Measurements from ENCODE around the gene CDC42EP3.

The CDC42EP3 gene

DNA sequence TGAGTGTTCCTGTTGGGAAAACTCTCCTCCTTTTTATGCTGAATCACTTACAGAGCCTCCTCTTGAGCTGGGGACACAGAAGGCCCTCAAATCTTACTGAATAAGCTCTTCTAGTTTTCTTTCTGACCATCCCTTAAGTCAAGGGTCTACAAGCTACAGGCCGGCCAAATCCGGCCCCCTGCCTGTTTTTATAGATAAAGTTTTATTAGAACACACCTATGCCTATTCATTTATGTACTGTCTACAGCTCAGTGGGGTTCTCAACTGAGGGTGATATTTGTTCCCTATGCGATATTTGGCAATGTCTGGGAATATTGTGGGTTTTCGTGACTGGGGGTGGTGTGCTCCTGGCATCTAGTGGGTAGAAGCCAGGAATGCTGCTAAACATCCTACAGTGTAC, 14.0 kb downstream of the CDC42EP3 start:
- Histone ChIP-seq H3K36me3 (ENCODE audit: control insufficient read depth in 1 of 2, insufficient read depth in 2 of 2, low read length in 2 of 2) (no peaks in the 10 kb centered on the region), H3K9ac (ENCODE audit: low read depth in 1 of 2, low read length in 2 of 2) (no peak overlapping the region), H3K9me3 (ENCODE audit: control insufficient read depth in 1 of 2, low read length in 2 of 2) (no peaks in the 10 kb centered on the region), H3K27ac (ENCODE audit: low read depth, low read length) (no peak overlapping the region), H3K27me3 (ENCODE audit: control insufficient read depth in 1 of 2, insufficient read depth in 2 of 2, low read length in 2 of 2) (no peaks in the 10 kb centered on the region), H3K4me1 (ENCODE audit: control insufficient read depth in 1 of 2, insufficient read depth in 2 of 2, low read length in 2 of 2) (peaks cover 16 to 38% of the 10 kb centered on the region in 2 donors), H3K4me3 (ENCODE audit: low read depth in 1 of 2, low read length in 2 of 2) (no peak overlapping the region)

DNA sequence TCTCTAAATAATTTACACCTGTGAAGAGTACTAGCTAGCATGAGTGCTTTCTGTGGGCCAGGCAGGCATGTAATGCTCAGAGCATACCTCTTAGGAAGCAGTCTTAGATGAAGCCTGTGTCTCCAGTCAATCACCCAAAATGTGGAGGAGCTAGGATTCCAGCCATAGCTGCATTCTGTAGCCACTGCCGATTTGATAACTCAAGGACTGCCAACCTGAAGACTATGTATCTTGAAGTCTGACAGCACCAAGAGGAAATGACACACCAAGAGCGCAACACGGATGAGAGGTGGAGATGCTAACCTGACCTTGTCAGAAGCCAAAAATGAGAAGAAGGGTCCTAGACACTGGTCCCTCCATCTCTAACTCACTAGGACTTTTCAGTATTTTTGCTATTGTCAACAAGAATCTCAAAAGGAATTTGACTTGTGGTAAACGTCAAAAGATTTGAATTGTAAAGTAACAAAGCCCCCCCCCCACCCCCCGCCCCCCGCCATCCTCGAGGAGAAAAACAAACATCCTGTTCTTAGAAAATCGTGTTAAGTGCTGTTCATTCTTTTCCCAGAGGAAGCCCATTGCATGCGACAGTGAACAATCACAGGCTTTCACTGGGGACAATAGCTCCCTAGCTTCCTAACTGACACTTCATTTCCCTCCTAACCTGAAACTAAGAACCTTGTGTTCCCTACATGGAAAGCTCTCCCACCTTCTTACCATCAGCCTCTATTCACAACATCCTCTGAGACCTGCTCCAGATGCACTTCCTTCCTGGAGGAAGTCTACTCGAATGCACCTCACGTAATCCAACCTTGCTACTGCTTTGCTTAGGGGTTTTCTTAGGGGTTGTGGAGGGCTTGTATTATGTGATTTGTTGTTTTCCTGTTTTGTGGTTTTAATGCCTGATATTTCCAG, 14.7 kb downstream of the CDC42EP3 start:
- Histone ChIP-seq H3K4me3 (ENCODE audit: low read depth in 1 of 2, low read length in 2 of 2) (no peak overlapping the region), H3K9ac (ENCODE audit: low read depth in 1 of 2, low read length in 2 of 2) (no peak overlapping the region), H3K9me3 (ENCODE audit: control insufficient read depth in 1 of 2, low read length in 2 of 2) (no peaks in the 10 kb centered on the region), H3K27me3 (ENCODE audit: control insufficient read depth in 1 of 2, insufficient read depth in 2 of 2, low read length in 2 of 2) (no peaks in the 10 kb centered on the region), H3K27ac (ENCODE audit: low read depth, low read length) (no peak overlapping the region), H3K36me3 (ENCODE audit: control insufficient read depth in 1 of 2, insufficient read depth in 2 of 2, low read length in 2 of 2) (no peaks in the 10 kb centered on the region), H3K4me1 (ENCODE audit: control insufficient read depth in 1 of 2, insufficient read depth in 2 of 2, low read length in 2 of 2) (peaks cover 20 to 38% of the 10 kb centered on the region in 2 donors)

DNA sequence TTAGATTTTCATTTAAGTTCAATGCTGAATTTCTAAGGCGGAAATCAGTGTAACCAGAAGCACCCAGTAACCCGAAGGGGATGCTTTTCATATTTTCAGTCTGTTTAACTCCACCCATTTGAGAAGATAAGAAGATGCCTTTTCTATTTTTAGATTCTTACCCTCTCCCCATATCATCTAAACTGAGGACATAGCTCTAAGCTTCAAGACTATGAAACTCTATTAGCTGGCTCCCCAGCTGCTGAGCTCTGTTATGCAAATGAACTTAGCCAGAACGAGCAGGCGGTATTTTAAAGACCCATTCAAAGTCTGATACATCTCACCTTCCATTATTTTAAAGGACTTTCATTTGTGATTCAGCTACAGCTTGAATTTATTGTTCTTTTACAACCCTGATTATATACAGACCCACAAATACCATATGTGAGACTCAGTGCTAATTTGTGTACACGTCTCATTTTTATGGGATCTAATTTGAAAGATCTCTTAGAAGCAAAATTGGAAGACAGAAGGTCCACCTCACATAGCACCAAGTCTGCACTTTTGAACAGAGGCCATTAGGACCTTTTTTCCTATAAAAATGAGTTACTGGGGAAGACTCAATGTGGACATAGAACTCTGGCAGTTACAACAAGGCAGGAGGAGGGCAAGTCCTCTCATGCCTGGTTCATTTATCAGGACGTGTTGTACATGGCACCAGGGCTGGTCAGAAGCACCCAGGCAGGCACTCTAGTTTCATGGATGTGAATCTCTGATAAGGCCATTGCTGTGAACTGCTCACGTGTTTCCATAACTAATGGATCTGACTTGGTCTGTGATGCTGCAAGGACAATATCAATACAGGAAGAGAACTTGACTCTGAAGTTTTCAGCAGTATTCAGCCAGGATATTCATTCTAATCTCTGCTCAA, 16.3 kb downstream of the CDC42EP3 start:
- H3K36me3 ChIP-seq (ENCODE audit: control insufficient read depth in 1 of 2, insufficient read depth in 2 of 2, low read length in 2 of 2) = no peaks in the 10 kb centered on the region
- H3K27me3 ChIP-seq (ENCODE audit: control insufficient read depth in 1 of 2, insufficient read depth in 2 of 2, low read length in 2 of 2) = no peaks in the 10 kb centered on the region
- H3K9me3 ChIP-seq (ENCODE audit: control insufficient read depth in 1 of 2, low read length in 2 of 2) = no peaks in the 10 kb centered on the region
- H3K4me1 ChIP-seq (ENCODE audit: control insufficient read depth in 1 of 2, insufficient read depth in 2 of 2, low read length in 2 of 2) = peaks cover 20 to 38% of the 10 kb centered on the region in 2 donors
- no peak overlapping the region for H3K27ac ChIP-seq (ENCODE audit: low read depth, low read length)
- H3K9ac ChIP-seq (ENCODE audit: low read depth in 1 of 2, low read length in 2 of 2) = no peak overlapping the region
- no peak overlapping the region for H3K4me3 ChIP-seq (ENCODE audit: low read depth in 1 of 2, low read length in 2 of 2)

DNA sequence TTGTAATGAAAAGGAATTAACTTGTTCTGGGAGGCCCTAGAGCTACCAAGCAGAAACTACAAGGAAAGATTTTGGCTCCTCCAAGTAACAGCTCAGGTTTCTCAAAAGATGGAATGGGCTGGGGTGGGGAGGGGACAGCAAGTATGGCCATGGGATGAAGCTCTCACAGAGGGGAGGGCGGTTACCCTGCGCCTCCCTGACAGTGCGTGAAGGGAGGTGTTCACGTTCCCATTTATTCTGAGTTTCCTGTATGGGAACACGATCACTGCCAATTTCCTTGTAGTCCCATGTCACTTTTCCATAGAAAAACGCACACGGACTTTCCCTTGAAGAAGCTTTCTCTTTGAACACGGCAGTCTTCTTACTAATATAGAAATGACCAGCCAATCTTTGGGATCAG, 17.0 kb downstream of the CDC42EP3 start:
- H3K27ac ChIP-seq (ENCODE audit: low read depth, low read length) = no peak overlapping the region
- H3K9me3 ChIP-seq (ENCODE audit: control insufficient read depth in 1 of 2, low read length in 2 of 2) = no peaks in the 10 kb centered on the region
- H3K27me3 ChIP-seq (ENCODE audit: control insufficient read depth in 1 of 2, insufficient read depth in 2 of 2, low read length in 2 of 2) = no peaks in the 10 kb centered on the region
- H3K36me3 ChIP-seq (ENCODE audit: control insufficient read depth in 1 of 2, insufficient read depth in 2 of 2, low read length in 2 of 2) = no peaks in the 10 kb centered on the region
- H3K4me3 ChIP-seq (ENCODE audit: low read depth in 1 of 2, low read length in 2 of 2) = no peak overlapping the region
- no peak overlapping the region for H3K9ac ChIP-seq (ENCODE audit: low read depth in 1 of 2, low read length in 2 of 2)
- H3K4me1 ChIP-seq (ENCODE audit: control insufficient read depth in 1 of 2, insufficient read depth in 2 of 2, low read length in 2 of 2) = peaks cover 20 to 37% of the 10 kb centered on the region in 2 donors

DNA sequence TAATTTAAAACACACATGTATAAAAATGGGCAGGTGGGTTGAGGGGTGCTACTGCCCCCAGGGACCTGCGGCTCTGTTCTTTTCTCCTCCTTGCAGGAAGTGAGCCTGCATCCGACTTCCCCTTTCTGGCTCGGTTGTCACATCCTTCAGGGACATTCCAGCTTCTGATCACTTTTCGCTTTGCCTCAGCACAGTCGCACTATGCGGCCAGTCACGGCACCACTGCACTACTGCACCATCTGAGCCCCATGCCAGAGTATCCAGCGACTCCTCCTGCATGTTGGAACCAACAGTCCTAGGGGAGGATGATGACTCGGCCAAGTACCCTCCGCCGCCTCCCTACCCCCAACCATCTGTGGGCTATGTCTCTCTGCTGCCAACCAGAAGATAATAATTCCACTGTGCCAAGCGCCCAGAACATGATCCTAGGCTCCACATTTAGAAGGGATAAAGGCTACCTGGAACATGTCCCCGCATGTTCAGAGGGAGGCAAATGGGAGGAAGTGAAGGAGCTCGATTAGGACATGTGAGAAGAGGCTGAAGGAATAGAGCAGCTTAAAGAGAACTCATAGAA, 17.6 kb downstream of the CDC42EP3 start:
- Histone ChIP-seq H3K9ac (ENCODE audit: low read depth in 1 of 2, low read length in 2 of 2) (peak overlapping the region in 1 of 2 donors; percentile 14), H3K27me3 (ENCODE audit: control insufficient read depth in 1 of 2, insufficient read depth in 2 of 2, low read length in 2 of 2) (no peaks in the 10 kb centered on the region), H3K27ac (ENCODE audit: low read depth, low read length) (peak overlapping the region; percentile 39), H3K4me1 (ENCODE audit: control insufficient read depth in 1 of 2, insufficient read depth in 2 of 2, low read length in 2 of 2) (peaks cover 20 to 33% of the 10 kb centered on the region in 2 donors), H3K4me3 (ENCODE audit: low read depth in 1 of 2, low read length in 2 of 2) (no peak overlapping the region), H3K9me3 (ENCODE audit: control insufficient read depth in 1 of 2, low read length in 2 of 2) (no peaks in the 10 kb centered on the region), H3K36me3 (ENCODE audit: control insufficient read depth in 1 of 2, insufficient read depth in 2 of 2, low read length in 2 of 2) (no peaks in the 10 kb centered on the region)

DNA sequence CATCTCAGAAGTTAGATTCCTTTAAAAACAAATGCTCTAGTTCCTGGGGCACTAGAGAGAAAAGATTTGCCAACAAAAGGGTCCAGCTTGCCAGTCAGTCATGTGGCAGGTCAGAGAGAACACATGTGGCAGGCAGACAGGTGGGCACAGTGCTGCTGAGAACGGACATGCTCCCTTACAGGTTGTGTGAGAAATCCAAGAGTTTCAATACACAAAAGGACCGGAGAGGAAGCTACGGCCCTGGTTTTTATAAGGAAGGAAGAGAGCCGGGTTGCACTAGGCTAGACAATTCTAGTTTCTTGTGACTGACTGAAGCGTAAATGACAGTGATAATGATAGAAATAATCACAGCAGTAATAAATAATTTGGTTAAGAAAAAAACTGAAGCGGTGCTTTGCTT, 18.3 kb downstream of the CDC42EP3 start:
- Histone ChIP-seq H3K9me3 (ENCODE audit: control insufficient read depth in 1 of 2, low read length in 2 of 2) (no peaks in the 10 kb centered on the region), H3K27ac (ENCODE audit: low read depth, low read length) (no peak overlapping the region), H3K4me3 (ENCODE audit: low read depth in 1 of 2, low read length in 2 of 2) (no peak overlapping the region), H3K36me3 (ENCODE audit: control insufficient read depth in 1 of 2, insufficient read depth in 2 of 2, low read length in 2 of 2) (no peaks in the 10 kb centered on the region), H3K9ac (ENCODE audit: low read depth in 1 of 2, low read length in 2 of 2) (no peak overlapping the region), H3K4me1 (ENCODE audit: control insufficient read depth in 1 of 2, insufficient read depth in 2 of 2, low read length in 2 of 2) (peaks cover 27 to 41% of the 10 kb centered on the region in 2 donors), H3K27me3 (ENCODE audit: control insufficient read depth in 1 of 2, insufficient read depth in 2 of 2, low read length in 2 of 2) (no peaks in the 10 kb centered on the region)

DNA sequence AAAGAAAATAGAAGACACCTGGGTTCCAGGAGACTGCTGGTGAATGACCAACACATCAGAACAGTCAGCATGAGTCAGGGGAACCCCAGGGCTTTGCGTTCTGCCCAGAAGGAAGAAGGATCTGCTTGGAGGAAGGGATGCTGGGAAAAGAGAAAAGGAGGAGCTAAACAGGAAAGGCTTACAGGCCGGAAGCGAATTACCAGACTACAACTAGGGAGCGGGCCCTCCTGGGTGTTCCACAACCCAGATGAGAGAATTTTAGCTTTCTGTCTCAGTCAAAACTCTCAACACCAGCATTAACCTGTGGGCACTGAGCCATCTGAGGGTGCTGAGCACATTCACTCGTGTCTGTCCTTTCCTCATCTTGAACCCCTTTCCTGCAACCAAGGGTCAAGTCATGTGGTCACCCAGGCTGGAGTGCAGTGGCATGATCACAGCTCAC, 19.2 kb downstream of the CDC42EP3 start:
- no peak overlapping the region for H3K4me3 ChIP-seq (ENCODE audit: low read depth in 1 of 2, low read length in 2 of 2)
- H3K9me3 ChIP-seq (ENCODE audit: control insufficient read depth in 1 of 2, low read length in 2 of 2) = no peaks in the 10 kb centered on the region
- no peak overlapping the region for H3K27ac ChIP-seq (ENCODE audit: low read depth, low read length)
- H3K9ac ChIP-seq (ENCODE audit: low read depth in 1 of 2, low read length in 2 of 2) = no peak overlapping the region
- H3K36me3 ChIP-seq (ENCODE audit: control insufficient read depth in 1 of 2, insufficient read depth in 2 of 2, low read length in 2 of 2) = no peaks in the 10 kb centered on the region
- peaks cover 30 to 42% of the 10 kb centered on the region in 2 donors for H3K4me1 ChIP-seq (ENCODE audit: control insufficient read depth in 1 of 2, insufficient read depth in 2 of 2, low read length in 2 of 2)
- H3K27me3 ChIP-seq (ENCODE audit: control insufficient read depth in 1 of 2, insufficient read depth in 2 of 2, low read length in 2 of 2) = no peaks in the 10 kb centered on the region

DNA sequence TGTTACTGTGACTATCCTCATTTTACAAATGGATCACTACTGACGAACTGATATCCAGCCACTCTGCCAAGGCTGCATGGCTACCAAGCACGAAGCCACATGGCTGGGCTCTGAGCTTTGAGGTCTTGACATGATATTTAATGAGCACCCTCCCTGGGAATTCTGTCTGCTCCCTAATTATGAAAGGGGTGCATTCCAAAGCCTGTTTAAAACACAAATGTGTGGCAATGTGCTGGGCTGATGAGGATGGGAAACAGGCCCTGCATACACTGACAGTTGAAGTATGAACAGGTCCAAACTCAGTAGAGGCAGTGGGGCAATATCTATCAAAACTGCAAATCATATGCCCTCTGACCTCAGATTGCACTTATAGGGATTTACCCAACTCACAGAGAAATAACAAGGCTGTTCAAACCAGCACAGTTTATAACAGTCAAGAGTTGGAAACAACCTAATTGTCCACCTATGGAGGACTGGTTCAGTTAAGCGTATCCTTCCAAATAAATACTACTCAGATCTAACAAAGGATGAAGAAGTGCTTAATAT, 20.8 kb downstream of the CDC42EP3 start:
- peaks cover 0 to 5% of the 10 kb centered on the region in 2 donors for H3K36me3 ChIP-seq (ENCODE audit: control insufficient read depth in 1 of 2, insufficient read depth in 2 of 2, low read length in 2 of 2)
- no peaks in the 10 kb centered on the region for H3K27me3 ChIP-seq (ENCODE audit: control insufficient read depth in 1 of 2, insufficient read depth in 2 of 2, low read length in 2 of 2)
- no peaks in the 10 kb centered on the region for H3K9me3 ChIP-seq (ENCODE audit: control insufficient read depth in 1 of 2, low read length in 2 of 2)
- no peak overlapping the region for H3K27ac ChIP-seq (ENCODE audit: low read depth, low read length)
- no peak overlapping the region for H3K9ac ChIP-seq (ENCODE audit: low read depth in 1 of 2, low read length in 2 of 2)
- H3K4me3 ChIP-seq (ENCODE audit: low read depth in 1 of 2, low read length in 2 of 2) = no peak overlapping the region
- H3K4me1 ChIP-seq (ENCODE audit: control insufficient read depth in 1 of 2, insufficient read depth in 2 of 2, low read length in 2 of 2) = peaks cover 26 to 30% of the 10 kb centered on the region in 2 donors

DNA sequence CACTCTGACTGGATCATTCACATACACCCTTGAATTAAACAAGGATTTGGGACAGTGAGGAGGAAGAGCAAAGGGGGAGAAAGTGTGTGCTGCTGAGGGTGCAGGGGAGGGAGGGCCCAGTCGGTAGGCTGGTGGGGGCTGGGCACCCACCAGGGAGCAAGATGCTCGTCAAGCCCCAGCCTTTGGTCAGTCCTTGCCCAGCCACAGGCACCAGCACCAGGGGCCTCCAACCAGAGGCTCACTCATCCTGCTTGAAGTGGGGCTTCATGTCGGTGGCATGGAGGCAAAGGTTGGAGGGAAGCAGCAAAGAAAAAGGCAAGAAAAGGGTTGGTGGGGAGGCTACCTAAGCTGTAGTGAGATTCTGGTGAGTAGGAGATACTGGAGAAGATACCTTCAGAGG, 21.9 kb downstream of the CDC42EP3 start:
- Histone ChIP-seq H3K36me3 (ENCODE audit: control insufficient read depth in 1 of 2, insufficient read depth in 2 of 2, low read length in 2 of 2) (peaks cover 0 to 5% of the 10 kb centered on the region in 2 donors), H3K9ac (ENCODE audit: low read depth in 1 of 2, low read length in 2 of 2) (no peak overlapping the region), H3K4me3 (ENCODE audit: low read depth in 1 of 2, low read length in 2 of 2) (no peak overlapping the region), H3K27me3 (ENCODE audit: control insufficient read depth in 1 of 2, insufficient read depth in 2 of 2, low read length in 2 of 2) (no peaks in the 10 kb centered on the region), H3K27ac (ENCODE audit: low read depth, low read length) (no peak overlapping the region), H3K9me3 (ENCODE audit: control insufficient read depth in 1 of 2, low read length in 2 of 2) (no peaks in the 10 kb centered on the region), H3K4me1 (ENCODE audit: control insufficient read depth in 1 of 2, insufficient read depth in 2 of 2, low read length in 2 of 2) (peaks cover 23% of the 10 kb centered on the region in 2 donors)

Data from duodenal mucosa (tissue), 2 donors.